Measurements from ENCODE around the gene SFXN1. TPM values are rescaled to one million over a fixed set of nuclear protein-coding genes. Genes with fewer than 3 reads are reported as not detected.
A peak's percentile ranks its signal among the peaks of the same experiment; 100 is the strongest.

Gene SFXN1
- total and polyA plus RNA-seq, 5 donors from 2014 or later: 63.5 to 83.8 (median 80.3) TPM

GRCh38 chr5:175551266-175551665 lies 72.9 kb downstream of the SFXN1 start:
- no peak overlapping the region for H3K4me3 Mint-ChIP-seq
- no peak for DNase-seq
- Histone ChIP-seq H3K4me3 (ENCODE audit: low read depth, low read length) (no peak overlapping the region), H3K27me3 (ENCODE audit: control insufficient read depth, insufficient read depth, low read length) (peaks cover 8% of the 10 kb centered on the region), H3K9me3 (ENCODE audit: control insufficient read depth in 2 of 2, low read length in 2 of 2) (no peaks in the 10 kb centered on the region), H3K4me1 (ENCODE audit: control insufficient read depth, insufficient read depth, low read length, poor library complexity, severe bottlenecking) (no peaks in the 10 kb centered on the region), H3K27ac (ENCODE audit: insufficient read depth, low read length, poor library complexity, severe bottlenecking) (no peak overlapping the region), H3K36me3 (ENCODE audit: control insufficient read depth, insufficient read depth, low read length) (no peaks in the 10 kb centered on the region)
- no peaks in the 10 kb centered on the region for H3K36me3 Mint-ChIP-seq
- H3K4me1 Mint-ChIP-seq: peaks cover 0 to 6% (median under 1%) of the 10 kb centered on the region in 4 donors
- no peak for ATAC-seq (ENCODE audit: low read depth in 2 of 2)
- peaks cover 32% of the 10 kb centered on the region for H3K27me3 Mint-ChIP-seq
- no peak overlapping the region for H3K27ac Mint-ChIP-seq
- H3K9me3 Mint-ChIP-seq: no peaks in the 10 kb centered on the region

- Histone ChIP-seq H3K36me3 (ENCODE audit: control insufficient read depth, insufficient read depth, low read length) (no peaks in the 10 kb centered on the region), H3K4me3 (ENCODE audit: low read depth, low read length) (no peak overlapping the region), H3K27ac (ENCODE audit: insufficient read depth, low read length, poor library complexity, severe bottlenecking) (no peak overlapping the region), H3K9me3 (ENCODE audit: control insufficient read depth in 2 of 2, low read length in 2 of 2) (no peaks in the 10 kb centered on the region), H3K27me3 (ENCODE audit: control insufficient read depth, insufficient read depth, low read length) (peaks cover 2% of the 10 kb centered on the region), H3K4me1 (ENCODE audit: control insufficient read depth, insufficient read depth, low read length, poor library complexity, severe bottlenecking) (no peaks in the 10 kb centered on the region)
- Mint-ChIP-seq H3K9me3 (no peaks in the 10 kb centered on the region), H3K36me3 (no peaks in the 10 kb centered on the region), H3K27me3 (peaks cover 14% of the 10 kb centered on the region), H3K4me3 (no peak overlapping the region), H3K4me1 (peaks cover 0 to 3% (median 0%) of the 10 kb centered on the region in 4 donors), H3K27ac (no peak overlapping the region)
- no peak for ATAC-seq (ENCODE audit: low read depth in 2 of 2)
- DNase-seq: no peak
These were observed 75.9 kb downstream of the SFXN1 start for GRCh38 chr5:175554296-175554695.

GRCh38 chr5:175555168-175555785 lies 76.9 kb downstream of the SFXN1 start:
- peak overlapping the region in 1 of 3 donors; percentile 43 for H3K27ac Mint-ChIP-seq
- no peaks in the 10 kb centered on the region for H3K36me3 Mint-ChIP-seq
- no peak overlapping the region for H3K4me3 ChIP-seq (ENCODE audit: low read depth, low read length)

GRCh38 chr5:175556794-175557193 lies 78.4 kb downstream of the SFXN1 start:
- no peaks in the 10 kb centered on the region for H3K9me3 ChIP-seq (ENCODE audit: control insufficient read depth in 2 of 2, low read length in 2 of 2)
- ATAC-seq (ENCODE audit: low read depth in 2 of 2) (no peak), DNase-seq (no peak)
- Mint-ChIP-seq H3K36me3 (no peaks in the 10 kb centered on the region), H3K9me3 (no peaks in the 10 kb centered on the region), H3K27ac (peak overlapping the region in 2 of 3 donors; percentile 22 to 43), H3K4me3 (no peak overlapping the region), H3K4me1 (peaks cover 0 to 3% (median 0%) of the 10 kb centered on the region in 4 donors), H3K27me3 (peaks cover 7% of the 10 kb centered on the region)
- H3K27ac ChIP-seq (ENCODE audit: insufficient read depth, low read length, poor library complexity, severe bottlenecking): no peak overlapping the region
- no peaks in the 10 kb centered on the region for H3K4me1 ChIP-seq (ENCODE audit: control insufficient read depth, insufficient read depth, low read length, poor library complexity, severe bottlenecking)
- H3K36me3 ChIP-seq (ENCODE audit: control insufficient read depth, insufficient read depth, low read length): no peaks in the 10 kb centered on the region
- H3K27me3 ChIP-seq (ENCODE audit: control insufficient read depth, insufficient read depth, low read length): peaks cover 2% of the 10 kb centered on the region
- H3K4me3 ChIP-seq (ENCODE audit: low read depth, low read length): no peak overlapping the region

More at GRCh38 chr5:175555168-175555785, 76.9 kb downstream of the SFXN1 start:
- Histone ChIP-seq H3K9me3 (ENCODE audit: control insufficient read depth in 2 of 2, low read length in 2 of 2) (no peaks in the 10 kb centered on the region), H3K27me3 (ENCODE audit: control insufficient read depth, insufficient read depth, low read length) (peaks cover 2% of the 10 kb centered on the region), H3K36me3 (ENCODE audit: control insufficient read depth, insufficient read depth, low read length) (no peaks in the 10 kb centered on the region), H3K4me1 (ENCODE audit: control insufficient read depth, insufficient read depth, low read length, poor library complexity, severe bottlenecking) (no peaks in the 10 kb centered on the region), H3K27ac (ENCODE audit: insufficient read depth, low read length, poor library complexity, severe bottlenecking) (no peak overlapping the region)
- no peak for DNase-seq
- no peak for ATAC-seq (ENCODE audit: low read depth in 2 of 2)
- no peaks in the 10 kb centered on the region for H3K9me3 Mint-ChIP-seq
- H3K4me1 Mint-ChIP-seq: peaks cover 0 to 3% (median 0%) of the 10 kb centered on the region in 4 donors
- no peak overlapping the region for H3K4me3 Mint-ChIP-seq
- peaks cover 8% of the 10 kb centered on the region for H3K27me3 Mint-ChIP-seq

GRCh38 chr5:175557778-175558177 lies 79.4 kb downstream of the SFXN1 start:
- Histone ChIP-seq H3K9me3 (ENCODE audit: control insufficient read depth in 2 of 2, low read length in 2 of 2) (no peaks in the 10 kb centered on the region), H3K36me3 (ENCODE audit: control insufficient read depth, insufficient read depth, low read length) (no peaks in the 10 kb centered on the region), H3K4me1 (ENCODE audit: control insufficient read depth, insufficient read depth, low read length, poor library complexity, severe bottlenecking) (no peaks in the 10 kb centered on the region), H3K27ac (ENCODE audit: insufficient read depth, low read length, poor library complexity, severe bottlenecking) (no peak overlapping the region), H3K27me3 (ENCODE audit: control insufficient read depth, insufficient read depth, low read length) (no peaks in the 10 kb centered on the region), H3K4me3 (ENCODE audit: low read depth, low read length) (no peak overlapping the region)
- Mint-ChIP-seq H3K27ac (no peak overlapping the region), H3K9me3 (no peaks in the 10 kb centered on the region), H3K36me3 (no peaks in the 10 kb centered on the region), H3K4me1 (peaks cover 0 to 3% (median 0%) of the 10 kb centered on the region in 4 donors), H3K4me3 (no peak overlapping the region), H3K27me3 (peaks cover 9% of the 10 kb centered on the region)
- ATAC-seq (ENCODE audit: low read depth in 2 of 2): no peak
- DNase-seq: no peak

DNA sequence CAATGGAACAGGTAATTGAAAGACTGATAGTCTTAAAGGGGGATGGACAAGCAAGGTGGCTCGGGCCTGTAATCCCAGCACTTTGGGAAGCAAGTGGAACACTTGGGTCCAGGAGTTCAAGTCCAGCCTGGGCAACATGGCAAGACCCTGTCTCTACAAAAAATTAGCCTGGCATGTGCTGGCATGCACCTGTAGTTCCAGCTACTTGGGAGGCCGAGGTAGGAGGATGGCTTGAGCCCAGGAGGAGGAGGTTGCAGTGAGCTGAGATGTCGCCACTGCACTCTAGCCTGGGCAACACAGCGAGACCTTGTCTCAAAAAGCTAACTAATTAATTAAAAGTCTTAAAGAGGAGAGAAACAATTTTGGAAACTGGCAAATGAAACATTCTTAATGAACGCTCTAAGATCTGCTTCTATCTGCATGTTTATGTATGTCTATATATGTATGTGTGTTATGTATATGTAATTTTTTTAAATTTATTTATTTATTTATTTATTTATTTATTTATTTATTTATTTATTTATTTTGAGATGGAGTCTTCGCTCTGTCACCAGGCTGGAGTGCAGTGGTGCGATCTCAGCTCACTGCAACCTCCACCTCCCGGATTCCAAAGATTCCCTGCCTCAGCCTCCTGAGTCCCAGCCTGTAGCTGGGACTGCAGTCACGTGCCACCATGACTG lies 80.6 kb downstream of the SFXN1 start:
- Mint-ChIP-seq H3K4me3 (no peak overlapping the region), H3K27ac (no peak overlapping the region), H3K36me3 (no peaks in the 10 kb centered on the region), H3K4me1 (peaks cover 0 to 3% (median 0%) of the 10 kb centered on the region in 4 donors), H3K27me3 (peaks cover 14% of the 10 kb centered on the region), H3K9me3 (no peaks in the 10 kb centered on the region)
- no peak for DNase-seq
- no peaks in the 10 kb centered on the region for H3K36me3 ChIP-seq (ENCODE audit: control insufficient read depth, insufficient read depth, low read length)
- H3K4me1 ChIP-seq (ENCODE audit: control insufficient read depth, insufficient read depth, low read length, poor library complexity, severe bottlenecking): no peaks in the 10 kb centered on the region
- no peak overlapping the region for H3K4me3 ChIP-seq (ENCODE audit: low read depth, low read length)
- no peak for ATAC-seq (ENCODE audit: low read depth in 2 of 2)
- H3K27me3 ChIP-seq (ENCODE audit: control insufficient read depth, insufficient read depth, low read length): no peaks in the 10 kb centered on the region
- no peak overlapping the region for H3K27ac ChIP-seq (ENCODE audit: insufficient read depth, low read length, poor library complexity, severe bottlenecking)
- H3K9me3 ChIP-seq (ENCODE audit: control insufficient read depth in 2 of 2, low read length in 2 of 2): no peaks in the 10 kb centered on the region

- no peak overlapping the region for H3K27ac Mint-ChIP-seq
These were observed 81.7 kb downstream of the SFXN1 start for GRCh38 chr5:175560011-175560410.

GRCh38 chr5:175561085-175561484 lies 82.7 kb downstream of the SFXN1 start:
- Histone ChIP-seq H3K4me3 (ENCODE audit: low read depth, low read length) (no peak overlapping the region), H3K27me3 (ENCODE audit: control insufficient read depth, insufficient read depth, low read length) (no peaks in the 10 kb centered on the region), H3K27ac (ENCODE audit: insufficient read depth, low read length, poor library complexity, severe bottlenecking) (no peak overlapping the region), H3K9me3 (ENCODE audit: control insufficient read depth in 2 of 2, low read length in 2 of 2) (no peaks in the 10 kb centered on the region), H3K36me3 (ENCODE audit: control insufficient read depth, insufficient read depth, low read length) (no peaks in the 10 kb centered on the region), H3K4me1 (ENCODE audit: control insufficient read depth, insufficient read depth, low read length, poor library complexity, severe bottlenecking) (no peaks in the 10 kb centered on the region)
- Mint-ChIP-seq H3K4me1 (peaks cover 0 to 4% (median 2%) of the 10 kb centered on the region in 4 donors), H3K36me3 (no peaks in the 10 kb centered on the region), H3K9me3 (no peaks in the 10 kb centered on the region), H3K27ac (no peak overlapping the region), H3K27me3 (peaks cover 10% of the 10 kb centered on the region), H3K4me3 (no peak overlapping the region)
- ATAC-seq (ENCODE audit: low read depth in 2 of 2): no peak
- no peak for DNase-seq

More at GRCh38 chr5:175560011-175560410, 81.7 kb downstream of the SFXN1 start:
- H3K4me1 ChIP-seq (ENCODE audit: control insufficient read depth, insufficient read depth, low read length, poor library complexity, severe bottlenecking): no peaks in the 10 kb centered on the region
- Mint-ChIP-seq H3K27me3 (peaks cover 14% of the 10 kb centered on the region), H3K36me3 (no peaks in the 10 kb centered on the region), H3K4me1 (peaks cover 0 to 3% (median under 1%) of the 10 kb centered on the region in 4 donors), H3K9me3 (no peaks in the 10 kb centered on the region), H3K4me3 (no peak overlapping the region)
- H3K9me3 ChIP-seq (ENCODE audit: control insufficient read depth in 2 of 2, low read length in 2 of 2): no peaks in the 10 kb centered on the region
- H3K36me3 ChIP-seq (ENCODE audit: control insufficient read depth, insufficient read depth, low read length): no peaks in the 10 kb centered on the region
- no peak for ATAC-seq (ENCODE audit: low read depth in 2 of 2)
- no peak overlapping the region for H3K4me3 ChIP-seq (ENCODE audit: low read depth, low read length)
- H3K27ac ChIP-seq (ENCODE audit: insufficient read depth, low read length, poor library complexity, severe bottlenecking): no peak overlapping the region
- no peaks in the 10 kb centered on the region for H3K27me3 ChIP-seq (ENCODE audit: control insufficient read depth, insufficient read depth, low read length)
- DNase-seq: no peak

Data from CD4-positive, CD25-positive, alpha-beta regulatory T cell (primary cell).